ENCODE results near the gene GSDMA. TPM values are rescaled to one million over a fixed set of nuclear protein-coding genes. Genes with fewer than 3 reads are reported as not detected.

Gene GSDMA
- total and polyA plus RNA-seq, 9 of the 15 experiments (the other 6 are each of a cell fraction or from before 2014, with no cell fraction given), result 0.04 to 0.13 (median 0.07) TPM; not detected in 2

DNA sequence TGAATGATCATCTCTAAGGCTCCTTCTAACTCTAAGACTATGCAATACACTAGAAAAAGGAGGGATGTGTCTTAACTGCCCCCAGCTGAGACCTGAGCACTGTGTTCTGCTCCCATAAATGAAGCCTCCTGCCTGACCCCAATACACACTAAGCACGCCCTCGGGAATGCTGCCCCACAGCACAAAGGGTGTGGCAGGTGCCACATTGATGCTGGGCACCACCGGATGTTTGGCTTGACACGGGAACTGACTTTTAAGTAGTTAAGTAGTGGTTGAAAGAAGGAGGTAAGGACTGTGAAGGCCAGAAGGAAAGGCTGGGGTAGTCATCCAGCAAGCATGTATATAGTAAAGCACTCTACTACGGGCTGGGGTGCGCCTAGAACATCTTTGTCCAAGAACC is 4.0 kb downstream of the GSDMA start:
- Histone ChIP-seq H3K4me2 (ENCODE audit: insufficient read depth, low read length) (no peak overlapping the region), H3K27ac (ENCODE audit: extremely low read depth, low read depth, low read length) (no peak overlapping the region), H3K4me1 (replicated peaks in 1 of 2; ENCODE audit: control insufficient read depth in 2 of 2, insufficient read depth in 2 of 2, low read length in 2 of 2) (peaks cover 11 to 27% of the 10 kb centered on the region in 2 experiments), H3K27me3 (ENCODE audit: control insufficient read depth in 2 of 2, insufficient read depth in 2 of 2, low read length in 2 of 2) (peaks cover 6 to 13% of the 10 kb centered on the region in 2 experiments; a peak in 3 of 5 replicates), H4K20me1 (replicated peaks; ENCODE audit: control insufficient read depth, insufficient read depth, low read length) (no peaks in the 10 kb centered on the region), H3K9ac (ENCODE audit: insufficient read depth in 1 of 2, low read depth in 2 of 2, low read length in 2 of 2) (no peak overlapping the region), H3K36me3 (ENCODE audit: control insufficient read depth, insufficient read depth, low read length) (no peaks in the 10 kb centered on the region), H3K9me3 (replicated peaks; ENCODE audit: control insufficient read depth, insufficient read depth, low read depth, low read length) (no peaks in the 10 kb centered on the region), H3K4me3 (no peak overlapping the region), H3K9me1 (ENCODE audit: control insufficient read depth, insufficient read depth, low read length) (no peaks in the 10 kb centered on the region), H3K79me2 (ENCODE audit: control insufficient read depth, insufficient read depth, low read length) (no peaks in the 10 kb centered on the region), H2AFZ (ENCODE audit: low read depth, low read length) (no peak overlapping the region)
- intact Hi-C loops (cut with micrococcal nuclease), result no loop called here
- BruUV-seq (replicated peaks), result no TSS peak
- no peak for ATAC-seq
- no peak for FAIRE-seq
- in situ Hi-C loops (cut with MboI), result no loop called here
- ChIA-PET CTCF (ENCODE audit: low intra/inter-chr PET ratio) (no interaction called here), POLR2A (interaction anchor here (1.0 to 2.6 kb wide), 3 partner anchors 10 to 17 kb away, joined by 3 to 9 read pairs (median 3); no protein-coding TSS in a partner anchor)
- no peak for DNase-seq (ENCODE audit: extremely low read depth in 1 of 4, low spot score in 3 of 4)
- no peak for TF ChIP-seq ASH1L (IDR thresholded peaks at IDR 0.05; ENCODE audit: borderline replicate concordance, low read depth, partially characterized antibody)
- TF ChIP-seq, protein P1, sequence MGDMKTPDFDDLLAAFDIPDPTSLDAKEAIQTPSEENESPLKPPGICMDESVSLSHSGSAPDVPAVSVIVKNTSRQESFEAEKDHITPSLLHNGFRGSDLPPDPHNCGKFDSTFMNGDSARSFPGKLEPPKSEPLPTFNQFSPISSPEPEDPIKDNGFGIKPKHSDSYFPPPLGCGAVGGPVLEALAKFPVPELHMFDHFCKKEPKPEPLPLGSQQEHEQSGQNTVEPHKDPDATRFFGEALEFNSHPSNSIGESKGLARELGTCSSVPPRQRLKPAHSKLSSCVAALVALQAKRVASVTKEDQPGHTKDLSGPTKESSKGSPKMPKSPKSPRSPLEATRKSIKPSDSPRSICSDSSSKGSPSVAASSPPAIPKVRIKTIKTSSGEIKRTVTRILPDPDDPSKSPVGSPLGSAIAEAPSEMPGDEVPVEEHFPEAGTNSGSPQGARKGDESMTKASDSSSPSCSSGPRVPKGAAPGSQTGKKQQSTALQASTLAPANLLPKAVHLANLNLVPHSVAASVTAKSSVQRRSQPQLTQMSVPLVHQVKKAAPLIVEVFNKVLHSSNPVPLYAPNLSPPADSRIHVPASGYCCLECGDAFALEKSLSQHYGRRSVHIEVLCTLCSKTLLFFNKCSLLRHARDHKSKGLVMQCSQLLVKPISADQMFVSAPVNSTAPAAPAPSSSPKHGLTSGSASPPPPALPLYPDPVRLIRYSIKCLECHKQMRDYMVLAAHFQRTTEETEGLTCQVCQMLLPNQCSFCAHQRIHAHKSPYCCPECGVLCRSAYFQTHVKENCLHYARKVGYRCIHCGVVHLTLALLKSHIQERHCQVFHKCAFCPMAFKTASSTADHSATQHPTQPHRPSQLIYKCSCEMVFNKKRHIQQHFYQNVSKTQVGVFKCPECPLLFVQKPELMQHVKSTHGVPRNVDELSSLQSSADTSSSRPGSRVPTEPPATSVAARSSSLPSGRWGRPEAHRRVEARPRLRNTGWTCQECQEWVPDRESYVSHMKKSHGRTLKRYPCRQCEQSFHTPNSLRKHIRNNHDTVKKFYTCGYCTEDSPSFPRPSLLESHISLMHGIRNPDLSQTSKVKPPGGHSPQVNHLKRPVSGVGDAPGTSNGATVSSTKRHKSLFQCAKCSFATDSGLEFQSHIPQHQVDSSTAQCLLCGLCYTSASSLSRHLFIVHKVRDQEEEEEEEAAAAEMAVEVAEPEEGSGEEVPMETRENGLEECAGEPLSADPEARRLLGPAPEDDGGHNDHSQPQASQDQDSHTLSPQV (IDR thresholded peaks at IDR 0.05), result no peak
- TF ChIP-seq ZNF384 (IDR thresholded peaks at IDR 0.05; ENCODE audit: low read depth, low read length), result no peak
- TF ChIP-seq HMGN3 (IDR thresholded peaks at IDR 0.05; ENCODE audit: borderline replicate concordance, extremely low read depth, insufficient read length, low read depth, low read length), result no peak
- TF ChIP-seq, protein P2, sequence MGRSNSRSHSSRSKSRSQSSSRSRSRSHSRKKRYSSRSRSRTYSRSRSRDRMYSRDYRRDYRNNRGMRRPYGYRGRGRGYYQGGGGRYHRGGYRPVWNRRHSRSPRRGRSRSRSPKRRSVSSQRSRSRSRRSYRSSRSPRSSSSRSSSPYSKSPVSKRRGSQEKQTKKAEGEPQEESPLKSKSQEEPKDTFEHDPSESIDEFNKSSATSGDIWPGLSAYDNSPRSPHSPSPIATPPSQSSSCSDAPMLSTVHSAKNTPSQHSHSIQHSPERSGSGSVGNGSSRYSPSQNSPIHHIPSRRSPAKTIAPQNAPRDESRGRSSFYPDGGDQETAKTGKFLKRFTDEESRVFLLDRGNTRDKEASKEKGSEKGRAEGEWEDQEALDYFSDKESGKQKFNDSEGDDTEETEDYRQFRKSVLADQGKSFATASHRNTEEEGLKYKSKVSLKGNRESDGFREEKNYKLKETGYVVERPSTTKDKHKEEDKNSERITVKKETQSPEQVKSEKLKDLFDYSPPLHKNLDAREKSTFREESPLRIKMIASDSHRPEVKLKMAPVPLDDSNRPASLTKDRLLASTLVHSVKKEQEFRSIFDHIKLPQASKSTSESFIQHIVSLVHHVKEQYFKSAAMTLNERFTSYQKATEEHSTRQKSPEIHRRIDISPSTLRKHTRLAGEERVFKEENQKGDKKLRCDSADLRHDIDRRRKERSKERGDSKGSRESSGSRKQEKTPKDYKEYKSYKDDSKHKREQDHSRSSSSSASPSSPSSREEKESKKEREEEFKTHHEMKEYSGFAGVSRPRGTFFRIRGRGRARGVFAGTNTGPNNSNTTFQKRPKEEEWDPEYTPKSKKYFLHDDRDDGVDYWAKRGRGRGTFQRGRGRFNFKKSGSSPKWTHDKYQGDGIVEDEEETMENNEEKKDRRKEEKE (IDR thresholded peaks at IDR 0.05; ENCODE audit: borderline replicate concordance in 1 of 2, control insufficient read depth in 1 of 2, low read depth in 2 of 2, low read length in 1 of 2), result no peak
- WGBS (ENCODE audit: insufficient coverage, low coverage, missing lambda C conversion rate), result 18% methylated on average over 6 of the region's 6 CpGs

All from K562 (cell line).